ENCODE data around the gene IL18RAP.

IL18RAP gene

GRCh38 chr2:102418421-102418961 is 4.5 kb upstream of the IL18RAP start:
- H3K4me2 ChIP-seq (ENCODE audit: low read length): no peak overlapping the region
- TF ChIP-seq CTCF (IDR thresholded peaks at IDR 0.05; ENCODE audit: low read depth, low read length, poor library complexity, severe bottlenecking): no peak
- no peak for TF ChIP-seq EZH2phosphoT487 (IDR thresholded peaks at IDR 0.05; ENCODE audit: borderline replicate concordance, low read length)
- H3K4me3 ChIP-seq (ENCODE audit: low read length): no peak overlapping the region

GRCh38 chr2:102420290-102420689 is 2.7 kb upstream of the IL18RAP start:
- H3K4me1 ChIP-seq (ENCODE audit: control insufficient read depth, low read length): peaks cover 4% of the 10 kb centered on the region; the same call in 1 of the 2 replicates
- H3K4me3 ChIP-seq (ENCODE audit: low read length): no peak overlapping the region
- H3K9me2 ChIP-seq (replicated peaks; ENCODE audit: control insufficient read depth, low read length): no peaks in the 10 kb centered on the region
- no peaks in the 10 kb centered on the region for H3F3A ChIP-seq (ENCODE audit: control insufficient read depth, insufficient read depth)
- H3K36me3 ChIP-seq (ENCODE audit: control insufficient read depth, low read length): no peaks in the 10 kb centered on the region
- H4K20me1 ChIP-seq (ENCODE audit: control insufficient read depth, insufficient read depth, low read depth, low read length): no peaks in the 10 kb centered on the region
- H3K27ac ChIP-seq (ENCODE audit: low read depth, low read length): no peak overlapping the region
- H3K27me3 ChIP-seq (ENCODE audit: control insufficient read depth, low read length): no peaks in the 10 kb centered on the region; the same call in 1 of the 2 replicates
- H3K79me2 ChIP-seq (ENCODE audit: control insufficient read depth, low read length): no peaks in the 10 kb centered on the region
- TF ChIP-seq EZH2phosphoT487 (IDR thresholded peaks at IDR 0.05; ENCODE audit: borderline replicate concordance, low read length): no peak
- no peak for TF ChIP-seq CTCF (IDR thresholded peaks at IDR 0.05; ENCODE audit: low read depth, low read length, poor library complexity, severe bottlenecking)
- no peak overlapping the region for H3K4me2 ChIP-seq (ENCODE audit: low read length)
- no peaks in the 10 kb centered on the region for H3K9me3 ChIP-seq (ENCODE audit: control insufficient read depth, insufficient read depth, low read length)

More at GRCh38 chr2:102418421-102418961, 4.5 kb upstream of the IL18RAP start:
- Histone ChIP-seq H3K27me3 (ENCODE audit: control insufficient read depth, low read length) (no peaks in the 10 kb centered on the region), H3K4me1 (ENCODE audit: control insufficient read depth, low read length) (peaks cover 4% of the 10 kb centered on the region; the same call in 1 of the 2 replicates), H3K9me2 (replicated peaks; ENCODE audit: control insufficient read depth, low read length) (no peaks in the 10 kb centered on the region), H3K36me3 (ENCODE audit: control insufficient read depth, low read length) (no peaks in the 10 kb centered on the region), H3F3A (ENCODE audit: control insufficient read depth, insufficient read depth) (no peaks in the 10 kb centered on the region), H4K20me1 (ENCODE audit: control insufficient read depth, insufficient read depth, low read depth, low read length) (no peaks in the 10 kb centered on the region), H3K79me2 (ENCODE audit: control insufficient read depth, low read length) (no peaks in the 10 kb centered on the region), H3K9me3 (ENCODE audit: control insufficient read depth, insufficient read depth, low read length) (no peaks in the 10 kb centered on the region), H3K27ac (ENCODE audit: low read depth, low read length) (no peak overlapping the region)

- H4K20me1 ChIP-seq (ENCODE audit: control insufficient read depth, insufficient read depth, low read depth, low read length): no peaks in the 10 kb centered on the region
- H3K4me1 ChIP-seq (ENCODE audit: control insufficient read depth, low read length): peaks cover 4% of the 10 kb centered on the region; the same call in 1 of the 2 replicates
- no peaks in the 10 kb centered on the region for H3F3A ChIP-seq (ENCODE audit: control insufficient read depth, insufficient read depth)
- no peak overlapping the region for H3K4me3 ChIP-seq (ENCODE audit: low read length)
- no peak overlapping the region for H3K4me2 ChIP-seq (ENCODE audit: low read length)
- H3K9me2 ChIP-seq (replicated peaks; ENCODE audit: control insufficient read depth, low read length): no peaks in the 10 kb centered on the region
- no peaks in the 10 kb centered on the region for H3K9me3 ChIP-seq (ENCODE audit: control insufficient read depth, insufficient read depth, low read length)
- no peaks in the 10 kb centered on the region for H3K79me2 ChIP-seq (ENCODE audit: control insufficient read depth, low read length)
- H3K27ac ChIP-seq (ENCODE audit: low read depth, low read length): no peak overlapping the region
- H3K36me3 ChIP-seq (ENCODE audit: control insufficient read depth, low read length): no peaks in the 10 kb centered on the region
- TF ChIP-seq EZH2phosphoT487 (IDR thresholded peaks at IDR 0.05; ENCODE audit: borderline replicate concordance, low read length) (no peak), CTCF (IDR thresholded peaks at IDR 0.05; ENCODE audit: low read depth, low read length, poor library complexity, severe bottlenecking) (no peak)
- no peaks in the 10 kb centered on the region; the same call in 1 of the 2 replicates for H3K27me3 ChIP-seq (ENCODE audit: control insufficient read depth, low read length)
Observed at GRCh38 chr2:102421890-102422759, 835 bp upstream of the IL18RAP start.
